Caco-2 (cell line): Measurements from ENCODE around the gene RBM18. TPM values are rescaled to one million over a fixed set of nuclear protein-coding genes. Genes with fewer than 3 reads are reported as not detected.

Experiments
- BruUV-seq: library from RNA; stranded (reverse); fragments of 400-500 nt; replicated peaks from 2 replicates; lab custom pipeline; 2021; lab: Mats Ljungman, UMichigan
- CTCF ChIA-PET: fragments of 300-600 bp; sonication (Branson Sonifier 250); formaldehyde crosslinking; loops from one replicate; lab custom pipeline; 2022; ENCODE audit warnings: antibody characterized with exemption; lab: Charles Lee
- POLR2A ChIA-PET: fragments of 300-600 bp; sonication (Branson Sonifier 250); formaldehyde crosslinking; loops from one replicate; lab custom pipeline; 2022; ENCODE audit warnings: antibody characterized with exemption; lab: Charles Lee
- DNase-seq, 2 experiments: peaks; one replicate each; pipeline versions ENCODE4 v3.0.0 to v3.0.0-alpha.2; 2020 to 2022
- H3K27me3 ChIP-seq: replicated peaks from 2 replicates; pipeline ENCODE4 v1.6.0; 2011; ENCODE audit warnings: low read length; ENCODE audit not compliant: control insufficient read depth, insufficient read depth
- H3K36me3 ChIP-seq: 2 replicates; pipeline ENCODE4 v1.5.1; 2011; ENCODE audit warnings: low read length; ENCODE audit not compliant: control insufficient read depth, insufficient read depth
- H3K4me1 ChIP-seq: fragments of 250-450 bp; sonication (Bioruptor Pico); 2 replicates; pipeline ENCODE4 v1.5.1; 2020; ENCODE audit warnings: mild to moderate bottlenecking
- H3K4me3 ChIP-seq: 2 replicates; pipeline ENCODE4 v1.5.1; 2011; ENCODE audit warnings: low read depth, mild to moderate bottlenecking, control low read depth, low read length
- H3K9me3 ChIP-seq: fragments of 250-450 bp; sonication (Bioruptor Pico); 2 replicates; pipeline ENCODE4 v1.5.1; 2020; ENCODE audit warnings: mild to moderate bottlenecking, moderate library complexity
- H3K27ac Mint-ChIP-seq: one replicate; pipeline ENCODE4 v1.8.0; 2022; ENCODE audit warnings: mixed read lengths; ENCODE audit not compliant: unreplicated experiment
- H3K27me3 Mint-ChIP-seq: one replicate; pipeline ENCODE4 v1.8.0; 2022; ENCODE audit warnings: mixed read lengths; ENCODE audit not compliant: insufficient read depth, unreplicated experiment
- H3K36me3 Mint-ChIP-seq: one replicate; pipeline ENCODE4 v1.8.0; 2022; ENCODE audit warnings: mild to moderate bottlenecking, mixed read lengths; ENCODE audit not compliant: insufficient read depth, unreplicated experiment
- H3K4me1 Mint-ChIP-seq: one replicate; pipeline ENCODE4 v1.8.0; 2022; ENCODE audit warnings: low read depth, mixed read lengths; ENCODE audit not compliant: unreplicated experiment
- H3K4me3 Mint-ChIP-seq: one replicate; pipeline ENCODE4 v1.8.0; 2022; ENCODE audit warnings: mild to moderate bottlenecking, moderate library complexity, mixed read lengths; ENCODE audit not compliant: unreplicated experiment
- H3K9me3 Mint-ChIP-seq: one replicate; pipeline ENCODE4 v1.8.0; 2022; ENCODE audit warnings: mixed read lengths; ENCODE audit not compliant: unreplicated experiment
- CTCF ChIP-seq, 2 experiments: fragments of 200-600 bp in 1 of 2; IDR thresholded peaks; 1 replicate in 1 of 2; 2 replicates in 1 of 2; pipeline versions ENCODE4 v1.5.1 to v1.8.0; 2011 to 2022; ENCODE audit warnings: antibody characterized with exemption in 1 of 2, control low read depth in 1 of 2, inconsistent platforms in 1 of 2, low read depth in 1 of 2, low read length in 1 of 2, mild to moderate bottlenecking in 1 of 2, moderate library complexity in 1 of 2; ENCODE audit not compliant: insufficient read depth in 1 of 2, severe bottlenecking in 1 of 2, unreplicated experiment in 1 of 2
- intact Hi-C: fragments of 100-400 bp; cut with micrococcal nuclease; formaldehyde crosslinking; loops from one replicate; pipeline ENCODE4 v1.10.0; 2022; ENCODE audit not compliant: unreplicated experiment
- total RNA-seq: library from RNA; stranded (reverse); gene quantifications from 2 replicates; pipeline ENCODE4 v1.2.3, GENCODE V29; 2022

The RBM18 gene
- total RNA-seq, 1 experiment from 2014 or later, result 20.6 TPM

GRCh38 chr9:122188369-122188768 is 76.3 kb downstream of the RBM18 start:
- no peaks in the 10 kb centered on the region for H3K9me3 Mint-ChIP-seq
- intact Hi-C loops, result no loop called here
- H3K4me3 Mint-ChIP-seq, result no peak overlapping the region
- H3K27ac Mint-ChIP-seq, result no peak overlapping the region
- H3K27me3 ChIP-seq, result no peaks in the 10 kb centered on the region
- H3K36me3 Mint-ChIP-seq, result no peaks in the 10 kb centered on the region
- H3K9me3 ChIP-seq, result no peaks in the 10 kb centered on the region
- no peaks in the 10 kb centered on the region for H3K36me3 ChIP-seq
- ChIA-PET POLR2A (no interaction called here), CTCF (no interaction called here)
- H3K27me3 Mint-ChIP-seq, result no peaks in the 10 kb centered on the region
- H3K4me3 ChIP-seq, result no peak overlapping the region
- no peaks in the 10 kb centered on the region for H3K4me1 Mint-ChIP-seq
- no peak for DNase-seq
- no TSS peak for BruUV-seq
- no peaks in the 10 kb centered on the region for H3K4me1 ChIP-seq
- no peak for TF ChIP-seq CTCF (IDR thresholded peaks at IDR 0.05; ENCODE audit: insufficient read depth in 1 of 2, low read depth in 1 of 2, low read length in 1 of 2, severe bottlenecking in 1 of 2, unreplicated experiment in 1 of 2)

Other genes starting within 250 kb of the RBM18 start
- 4.4 and 4.7 TPM in 2 replicates for gene TTLL11, start 171.5 kb downstream of the RBM18 start, total RNA-seq
- 58.0 and 63.5 TPM in 2 replicates for gene NDUFA8, start 105.1 kb downstream of the RBM18 start, total RNA-seq
- not detected in 2 replicates for gene MORN5, start 104.9 kb downstream of the RBM18 start, total RNA-seq
- 6.1 and 7.6 TPM in 2 replicates for gene LHX6, start 35.9 kb downstream of the RBM18 start, total RNA-seq
- gene MRRF, start within 50 bp of the RBM18 start, total RNA-seq, result 61.7 and 64.6 TPM in 2 replicates
- gene PTGS1, start 106.2 kb upstream of the RBM18 start, total RNA-seq, result 0.19 and 0.29 TPM in 2 replicates
- not detected in 2 replicates for gene OR1J1, start 213.1 kb upstream of the RBM18 start, total RNA-seq
- not detected in 2 replicates for gene OR1J2, start 246.0 kb upstream of the RBM18 start, total RNA-seq